Heart left ventricle (tissue), 16 donors: ENCODE measurements around the gene WDR73. TPM values are rescaled to one million over a fixed set of nuclear protein-coding genes. Genes with fewer than 3 reads are reported as not detected.
A peak's percentile ranks its signal among the peaks of the same experiment; 100 is the strongest.
"Not testable (repeated sequence)": the region's sequence is repeated elsewhere in the genome, so short reads cannot be mapped to it uniquely, and the experiment has no call there.

Experiments used
- ATAC-seq, 4 donors: fragments of 200-7000 bp; cut with Tn5 transposase; one replicate each; pipeline ENCODE4 v1.9.1; 2020 to 2022; ENCODE audit warnings: moderate library complexity in 4 of 4, mild to moderate bottlenecking in 3 of 4, moderate number of reproducible peaks in 1 of 4
- DNase-seq, 5 donors: peaks; one replicate each; pipeline ENCODE4 v3.0.0-alpha.2; 2020
- H3K27ac ChIP-seq, 12 donors: fragments of 200-600 bp; sonication (generic) in 4 of 12; one replicate each; pipeline versions ENCODE4 v1.5.0 to v1.8.0; 2016 to 2022; ENCODE audit warnings: mild to moderate bottlenecking in 2 of 12
- H3K27me3 ChIP-seq, 9 donors: fragments of 200-600 bp; sonication (generic) in 2 of 9; one replicate each; pipeline versions ENCODE4 v1.5.1 to v1.8.0; 2016 to 2022; ENCODE audit warnings: mild to moderate bottlenecking in 3 of 9
- H3K36me3 ChIP-seq, 9 donors: fragments of 200-600 bp; sonication (generic) in 2 of 9; one replicate each; pipeline versions ENCODE4 v1.5.0 to v1.8.0; 2018 to 2022; ENCODE audit warnings: mild to moderate bottlenecking in 2 of 9
- H3K4me1 ChIP-seq, 12 donors: fragments of 200-600 bp; sonication (generic) in 4 of 12; one replicate each; pipeline versions ENCODE4 v1.5.0 to v1.8.0; 2016 to 2022; ENCODE audit warnings: mild to moderate bottlenecking in 3 of 12
- H3K4me3 ChIP-seq, 12 donors: fragments of 200-600 bp; sonication (generic) in 4 of 12; one replicate each; pipeline versions ENCODE4 v1.5.0 to v1.8.0; 2017 to 2022; ENCODE audit warnings: mild to moderate bottlenecking in 9 of 12, moderate library complexity in 4 of 12
- H3K9me3 ChIP-seq, 12 donors: fragments of 200-600 bp; sonication (generic) in 4 of 12; one replicate each; pipeline versions ENCODE4 v1.5.0 to v1.8.0; 2016 to 2022; ENCODE audit warnings: mild to moderate bottlenecking in 1 of 12
- CTCF ChIP-seq, 12 donors: fragments of 200-600 bp; sonication (generic) in 4 of 12; IDR thresholded peaks; one replicate each; pipeline versions ENCODE4 v1.5.0 to v1.8.0; 2018 to 2022; ENCODE audit warnings: antibody characterized with exemption in 12 of 12, mild to moderate bottlenecking in 5 of 12
- POLR2A ChIP-seq, 2 donors: fragments of 450-650 bp; IDR thresholded peaks; one replicate each; pipeline ENCODE4 v1.6.1; 2017; ENCODE audit warnings: antibody characterized with exemption in 2 of 2, mild to moderate bottlenecking in 2 of 2, moderate library complexity in 2 of 2
- WGBS, 4 donors: extraction: QIAGEN DNeasy Blood & Tissue Kit in 2 of 4; methylation state at CpG; one replicate each; pipeline versions ENCODE4 v1.1.5 to v1.1.7; 2013 to 2018; 5-methylcytosine and 5-hydroxymethylcytosine counted together
- intact Hi-C, 10 donors: fragments of 100-400 bp; cut with DNase I; formaldehyde crosslinking; loops; one replicate each; pipeline versions ENCODE4 v1.11.1 to v1.14.2; 2022
- polyA plus RNA-seq, 2 donors: library from polyadenylated mRNA; stranded (reverse); fragments of 200-250 nt; gene quantifications; one replicate each; pipeline ENCODE4 v1.2.3, GENCODE V29; 2013
- total RNA-seq, 9 donors: library from RNA; depleted of rRNA in 2 of 9; stranded (reverse); fragments of >200 nt in 2 of 9; fragmentation: NEBNext Ultra II Directional in 3 of 9; extraction: Animal tissue kit (Norgen Biotek cat#: 25700) in 3 of 9; gene quantifications; one replicate each; pipeline versions ENCODE4 v1.1.0 to v1.2.4, GENCODE V29; 2016 to 2023
- donor health status: ischemic (EF 13 %, LVEDD 7.1; RV severe dilation, severe dysfunction).
- donor health status: healthy with polysubstance abuse.
- donor health status: DM: no; HTN: yes; CAD: no.
- donor health status: DM: no; HTN: no; CAD: no.
- donor health status: ischemic (EF 25% LVEDD 6.9; RV normal size, moderate dysfunction).
- donor health status: ischemic (EF 25% LVEDD 5.7; RV mildly dilated, moderate dysfunction).
- donor health status: healthy.
- donor health status: DM: yes; HTN: yes; CAD: no.
- donor health status: ischemic (EF 35%, LVEDD 5.7; RV mildly dilated, moderate dysfunction).
- donor health status: nonischemic (EF 11% LVEDD 7.7; RV severe dilation, severe dysfunction).
- donor health status: DM: yes; HTN: yes; CAD: no.
- donor health status: PGD.
- donor health status: ischemic (EF 29% LVEDD 5.4; RV normal size, mild dysfunction).
- donor health status: nonischemic (EF 23%, LVEDD 6.1; RV moderate dilation, normal function).

WDR73 gene
- total and polyA plus RNA-seq, 11 donors: 8.7 to 22.2 (median 13.9) TPM

GRCh38 chr15:84689858-84690257, 35.8 kb upstream of the WDR73 start:
- Histone ChIP-seq H3K27ac (no peak overlapping the region), H3K27me3 (no peaks in the 10 kb centered on the region), H3K36me3 (peaks cover 0 to 61% (median 52%) of the 10 kb centered on the region in 9 donors), H3K9me3 (no peaks in the 10 kb centered on the region), H3K4me3 (no peak overlapping the region), H3K4me1 (no peaks in the 10 kb centered on the region)
- no peak for TF ChIP-seq POLR2A (IDR thresholded peaks at IDR 0.05)
- no peak for TF ChIP-seq CTCF (IDR thresholded peaks at IDR 0.05)
- intact Hi-C loops: loop anchor here in 1 of 10 donors (10.0 kb wide), 1 partner anchor 105 kb away; no protein-coding TSS in a partner anchor
- 88 to 96% (median 92%) methylated on average over 4 of the region's 4 CpGs for WGBS, 4 donors
- ATAC-seq (no peak), DNase-seq (no peak)

GRCh38 chr15:84686446-84686845, 32.4 kb upstream of the WDR73 start:
- H3K27me3 ChIP-seq, H3K4me1 ChIP-seq, H3K27ac ChIP-seq, H3K4me3 ChIP-seq, H3K9me3 ChIP-seq, ATAC-seq, DNase-seq: not testable (repeated sequence)
- peaks cover 0 to 92% (median 67%) of the 10 kb centered on the region in 9 donors for H3K36me3 ChIP-seq
- intact Hi-C loops: loop anchor here in 1 of 10 donors (10.0 kb wide), 1 partner anchor 108 kb away; no protein-coding TSS in a partner anchor
- WGBS, 4 donors: 90 to 97% (median 94%) methylated on average over 7 of the region's 7 CpGs

- WGBS, 4 donors: 74 to 84% (median 83%) methylated on average over 5 of the region's 5 CpGs
- intact Hi-C loops: loop anchor here in 1 of 10 donors (10.0 kb wide), 1 partner anchor 109 kb away; no protein-coding TSS in a partner anchor
- peaks cover 0 to 95% (median 69%) of the 10 kb centered on the region in 9 donors for H3K36me3 ChIP-seq
- TF ChIP-seq CTCF (IDR thresholded peaks at IDR 0.05) (no peak), POLR2A (IDR thresholded peaks at IDR 0.05) (no peak)
- peak overlapping the region in 3 of 12 donors; percentile 6 to 47 (median 17) for H3K27ac ChIP-seq
- H3K27me3 ChIP-seq: no peaks in the 10 kb centered on the region
- ATAC-seq: peak in 3 of 4 donors; percentile 42 to 97 (median 87)
- H3K4me3 ChIP-seq: no peak overlapping the region
- peak in 3 of 5 donors; percentile 10 to 70 (median 68) for DNase-seq
- H3K4me1 ChIP-seq: peaks cover 0 to 8% (median 0%) of the 10 kb centered on the region in 12 donors
- no peaks in the 10 kb centered on the region for H3K9me3 ChIP-seq
Observed at GRCh38 chr15:84685304-84685703, 31.2 kb upstream of the WDR73 start.

GRCh38 chr15:84684092-84684491, 30.0 kb upstream of the WDR73 start:
- ATAC-seq: no peak
- Histone ChIP-seq H3K4me3 (no peak overlapping the region), H3K36me3 (peaks cover 0 to 95% (median 69%) of the 10 kb centered on the region in 9 donors)

More at GRCh38 chr15:84684092-84684491, 30.0 kb upstream of the WDR73 start:
- DNase-seq: no peak
- Histone ChIP-seq H3K27ac (no peak overlapping the region), H3K27me3 (no peaks in the 10 kb centered on the region), H3K9me3 (no peaks in the 10 kb centered on the region), H3K4me1 (peaks cover 0 to 8% (median 0%) of the 10 kb centered on the region in 12 donors)
- TF ChIP-seq POLR2A (IDR thresholded peaks at IDR 0.05) (no peak), CTCF (IDR thresholded peaks at IDR 0.05) (no peak)
- intact Hi-C loops: loop anchor here in 1 of 10 donors (10.0 kb wide), 1 partner anchor 111 kb away; no protein-coding TSS in a partner anchor
- 19 to 84% (median 54%) methylated on average over 1 of the region's 1 CpG for WGBS, 4 donors
